Measurements from ENCODE around the gene SLITRK6.

- TF ChIP-seq GABPA (IDR thresholded peaks at IDR 0.05; ENCODE audit: low read depth) = no peak
- no peak for TF ChIP-seq CTCF (IDR thresholded peaks at IDR 0.05; ENCODE audit: insufficient read depth, low read length)
Observed at GRCh38 chr13:85785205-85785604, 14.0 kb downstream of the SLITRK6 start.
